Ascending aorta (tissue), 2 donors: ENCODE results near the gene LRIG1. TPM values are rescaled to one million over a fixed set of nuclear protein-coding genes. Genes with fewer than 3 reads are reported as not detected.

Experiments used
- DNase-seq, 2 donors: peaks; one replicate each; pipeline ENCODE4 v3.0.0-alpha.2; 2019; ENCODE audit warnings: low spot score in 2 of 2
- H3K27ac ChIP-seq, 2 donors: fragments of 200-600 bp; sonication (generic); one replicate each; pipeline ENCODE4 v1.5.1; 2016 to 2017; ENCODE audit warnings: mild to moderate bottlenecking in 1 of 2
- H3K27me3 ChIP-seq: fragments of 200-600 bp; sonication (generic); one replicate; pipeline ENCODE4 v1.5.1; 2017
- H3K36me3 ChIP-seq, 2 donors: fragments of 200-600 bp; sonication (generic); one replicate each; pipeline ENCODE4 v1.5.1; 2016
- H3K4me1 ChIP-seq, 2 donors: fragments of 200-600 bp; sonication (generic); one replicate each; pipeline ENCODE4 v1.5.1; 2016 to 2017; ENCODE audit warnings: mild to moderate bottlenecking in 1 of 2
- H3K4me3 ChIP-seq, 2 donors: fragments of 200-600 bp; sonication (generic); one replicate each; pipeline ENCODE4 v1.5.1; 2016 to 2017; ENCODE audit warnings: mild to moderate bottlenecking in 1 of 2
- H3K9me3 ChIP-seq, 2 donors: fragments of 200-600 bp; sonication (generic); one replicate each; pipeline ENCODE4 v1.5.1; 2016
- intact Hi-C: fragments of 100-400 bp; cut with DNase I; formaldehyde crosslinking; loops from one replicate; pipeline ENCODE4 v1.15.1; 2023
- total RNA-seq: library from RNA; depleted of rRNA; stranded (reverse); fragments of >200 nt; gene quantifications from one replicate; pipeline ENCODE4 v1.1.0, GENCODE V29; 2016
- TF ChIP-seq, protein P1 (sequence below), 3 experiments: fragments of 200-600 bp in 2 of 3; fragments of 450-650 bp in 1 of 3; sonication (generic) in 2 of 3; IDR thresholded peaks; one replicate each; pipeline ENCODE4 v1.5.1; 2016 to 2019; ENCODE audit warnings: antibody characterized with exemption in 3 of 3, mild to moderate bottlenecking in 1 of 3, moderate library complexity in 1 of 3

The LRIG1 gene
- total RNA-seq, 1 donor from 2014 or later: 62.3 TPM

DNA sequence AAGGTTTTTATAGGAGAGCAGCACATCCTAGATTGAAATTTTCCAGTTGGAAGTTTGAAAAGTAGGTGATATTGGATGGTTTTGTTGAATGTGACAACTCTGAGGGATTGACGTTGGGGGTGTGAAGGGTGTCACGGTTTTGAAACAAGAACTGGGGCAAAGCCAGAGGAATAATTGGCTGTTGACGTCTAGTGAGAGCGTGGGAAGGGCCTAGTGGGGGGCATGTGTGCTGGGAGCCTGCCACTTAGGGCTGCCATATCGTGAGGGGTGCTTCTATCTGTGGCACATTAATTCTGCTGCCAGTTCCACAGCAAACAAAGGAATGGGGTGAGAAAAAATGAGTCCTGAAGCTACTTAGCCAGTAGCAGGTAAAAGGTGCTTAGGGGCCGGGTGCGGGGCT, 129.4 kb downstream of the LRIG1 start:
- H3K4me1 ChIP-seq: no peaks in the 10 kb centered on the region
- TF ChIP-seq, protein P1, sequence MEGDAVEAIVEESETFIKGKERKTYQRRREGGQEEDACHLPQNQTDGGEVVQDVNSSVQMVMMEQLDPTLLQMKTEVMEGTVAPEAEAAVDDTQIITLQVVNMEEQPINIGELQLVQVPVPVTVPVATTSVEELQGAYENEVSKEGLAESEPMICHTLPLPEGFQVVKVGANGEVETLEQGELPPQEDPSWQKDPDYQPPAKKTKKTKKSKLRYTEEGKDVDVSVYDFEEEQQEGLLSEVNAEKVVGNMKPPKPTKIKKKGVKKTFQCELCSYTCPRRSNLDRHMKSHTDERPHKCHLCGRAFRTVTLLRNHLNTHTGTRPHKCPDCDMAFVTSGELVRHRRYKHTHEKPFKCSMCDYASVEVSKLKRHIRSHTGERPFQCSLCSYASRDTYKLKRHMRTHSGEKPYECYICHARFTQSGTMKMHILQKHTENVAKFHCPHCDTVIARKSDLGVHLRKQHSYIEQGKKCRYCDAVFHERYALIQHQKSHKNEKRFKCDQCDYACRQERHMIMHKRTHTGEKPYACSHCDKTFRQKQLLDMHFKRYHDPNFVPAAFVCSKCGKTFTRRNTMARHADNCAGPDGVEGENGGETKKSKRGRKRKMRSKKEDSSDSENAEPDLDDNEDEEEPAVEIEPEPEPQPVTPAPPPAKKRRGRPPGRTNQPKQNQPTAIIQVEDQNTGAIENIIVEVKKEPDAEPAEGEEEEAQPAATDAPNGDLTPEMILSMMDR (IDR thresholded peaks at IDR 0.05): no peak
- H3K9me3 ChIP-seq: no peaks in the 10 kb centered on the region
- no peaks in the 10 kb centered on the region for H3K27me3 ChIP-seq
- H3K27ac ChIP-seq: no peak overlapping the region
- intact Hi-C loops: no loop called here
- H3K36me3 ChIP-seq: peaks cover 0 to 3% of the 10 kb centered on the region in 2 donors
- no peak for DNase-seq
- H3K4me3 ChIP-seq: no peak overlapping the region

DNA sequence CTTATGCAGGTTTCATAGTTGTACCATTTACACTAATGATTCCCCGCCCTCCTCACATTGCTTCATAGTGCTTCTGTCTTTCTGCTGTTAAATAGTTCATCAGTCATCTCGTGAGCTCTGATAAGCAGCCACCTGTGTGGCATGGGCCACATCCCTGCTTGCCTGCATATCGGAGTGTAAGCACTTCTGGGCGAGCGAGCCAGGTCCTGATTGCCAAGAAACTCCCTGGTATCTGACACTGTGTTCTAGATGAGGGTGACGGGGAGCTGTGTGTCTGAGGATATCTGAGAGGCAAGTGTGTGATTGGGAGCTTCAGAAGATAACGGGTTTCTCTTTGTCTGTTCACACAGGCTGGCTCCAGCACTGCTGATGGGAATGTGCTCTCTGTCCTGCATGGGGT, 130.6 kb downstream of the LRIG1 start:
- TF ChIP-seq, protein P1 (IDR thresholded peaks at IDR 0.05): no peak

DNA sequence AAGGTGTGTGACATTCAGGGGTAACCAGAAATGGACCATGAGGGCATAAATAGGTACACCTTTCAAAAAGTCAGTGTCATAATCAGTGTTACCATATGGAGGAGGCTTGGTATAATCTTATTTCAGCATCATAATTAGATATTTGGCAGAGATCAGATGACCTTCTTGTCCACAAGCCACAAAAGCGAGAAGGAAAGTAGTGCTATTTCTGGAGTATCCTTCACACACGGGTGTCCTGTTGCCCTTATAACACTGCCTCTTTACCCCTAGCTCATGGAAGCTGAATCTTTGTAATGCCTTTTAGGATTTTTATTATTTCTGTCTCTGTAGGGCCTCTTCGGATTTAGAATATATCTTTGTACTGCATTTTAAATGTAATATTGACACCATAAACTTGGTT, 132.8 kb downstream of the LRIG1 start:
- H3K36me3 ChIP-seq: no peaks in the 10 kb centered on the region
- no peaks in the 10 kb centered on the region for H3K27me3 ChIP-seq
- H3K27ac ChIP-seq: no peak overlapping the region
- TF ChIP-seq, protein P1 (IDR thresholded peaks at IDR 0.05): no peak
- H3K4me3 ChIP-seq: no peak overlapping the region
- peaks cover 0 to 3% of the 10 kb centered on the region in 2 donors for H3K4me1 ChIP-seq
- no peak for DNase-seq
- intact Hi-C loops: no loop called here
- H3K9me3 ChIP-seq: no peaks in the 10 kb centered on the region

More for the DNA sequence above, 130.6 kb downstream of the LRIG1 start:
- H3K4me3 ChIP-seq: no peak overlapping the region
- H3K36me3 ChIP-seq: no peaks in the 10 kb centered on the region
- intact Hi-C loops: no loop called here
- no peaks in the 10 kb centered on the region for H3K9me3 ChIP-seq
- no peak overlapping the region for H3K27ac ChIP-seq
- no peak for DNase-seq
- H3K27me3 ChIP-seq: no peaks in the 10 kb centered on the region
- H3K4me1 ChIP-seq: no peaks in the 10 kb centered on the region

DNA sequence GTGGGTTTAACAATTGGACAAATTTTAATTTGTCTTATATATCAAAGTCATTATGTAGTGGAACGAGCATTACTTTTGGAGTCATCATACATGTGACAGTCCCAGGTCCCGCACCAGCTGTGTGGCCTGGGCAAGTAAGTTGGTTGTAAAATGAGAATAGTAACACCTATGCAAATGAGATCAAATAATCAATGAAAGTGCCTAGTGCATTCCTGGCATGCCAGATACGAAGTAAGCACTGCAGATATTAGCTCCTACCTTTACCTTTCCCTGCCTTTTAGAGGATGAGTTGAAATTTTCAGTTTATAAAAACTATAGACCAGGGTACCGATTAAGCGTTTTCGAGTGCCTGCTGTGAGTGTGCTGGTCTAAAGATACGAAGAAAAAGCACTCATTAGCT, 134.1 kb downstream of the LRIG1 start:
- H3K27me3 ChIP-seq: no peaks in the 10 kb centered on the region
- H3K36me3 ChIP-seq: no peaks in the 10 kb centered on the region
- H3K9me3 ChIP-seq: no peaks in the 10 kb centered on the region
- no peak overlapping the region for H3K27ac ChIP-seq
- H3K4me3 ChIP-seq: no peak overlapping the region
- TF ChIP-seq, protein P1 (IDR thresholded peaks at IDR 0.05): no peak
- intact Hi-C loops: no loop called here
- peaks cover 0 to 7% of the 10 kb centered on the region in 2 donors for H3K4me1 ChIP-seq
- no peak for DNase-seq

DNA sequence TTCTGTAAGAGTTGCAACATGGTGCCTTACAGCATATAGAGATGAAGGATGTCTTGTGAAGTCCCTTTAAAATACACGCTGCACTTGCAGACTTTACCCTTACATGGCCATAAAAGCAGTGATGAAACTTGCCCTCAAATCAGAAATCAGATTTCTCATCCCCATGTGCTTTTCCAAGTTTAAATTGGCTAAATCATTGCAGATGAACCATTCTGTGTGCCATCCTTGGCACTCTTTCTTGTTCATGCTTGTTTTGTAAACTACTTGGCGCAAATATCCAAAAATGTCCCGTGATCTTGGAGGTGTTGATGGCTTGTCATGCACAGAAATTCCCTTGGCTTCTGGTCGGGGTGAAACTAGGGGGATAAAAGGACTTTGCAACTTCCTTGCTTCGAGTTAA, 135.7 kb downstream of the LRIG1 start:
- Histone ChIP-seq H3K4me3 (no peak overlapping the region), H3K9me3 (no peaks in the 10 kb centered on the region)

More for the DNA sequence above, 135.7 kb downstream of the LRIG1 start:
- intact Hi-C loops: no loop called here
- peaks cover 0 to 7% of the 10 kb centered on the region in 2 donors for H3K4me1 ChIP-seq
- H3K36me3 ChIP-seq: no peaks in the 10 kb centered on the region
- no peaks in the 10 kb centered on the region for H3K27me3 ChIP-seq
- DNase-seq: no peak
- no peak overlapping the region for H3K27ac ChIP-seq
- TF ChIP-seq, protein P1 (IDR thresholded peaks at IDR 0.05): no peak
